H1 (cell line): ENCODE data around the gene SPATA33. TPM values are rescaled to one million over a fixed set of nuclear protein-coding genes. Genes with fewer than 3 reads are reported as not detected.

ENCODE experiments used
- CTCF ChIA-PET: fragments of 300-600 bp; sonication (Branson Sonifier 250); formaldehyde crosslinking; loops from one replicate; lab custom pipeline; 2021; ENCODE audit not compliant: partially characterized antibody; lab: Charles Lee
- POLR2A ChIA-PET: fragments of 300-600 bp; sonication (Branson Sonifier 250); formaldehyde crosslinking; loops from one replicate; lab custom pipeline; 2021; ENCODE audit warnings: inconsistent platforms; ENCODE audit not compliant: partially characterized antibody; lab: Charles Lee
- DNase-seq, 2 experiments: peaks; one replicate each; pipeline versions ENCODE4 v3.0.0 to v3.0.0-alpha.2; 2010 to 2022; ENCODE audit warnings: low spot score in 2 of 2, low read depth in 1 of 2, mixed read lengths in 1 of 2
- FAIRE-seq: peaks from 2 replicates; lab custom pipeline; 2011; peaks lifted over from hg19 to GRCh38; lab: Jason Lieb, UNC
- H2AFZ ChIP-seq: 2 replicates; pipeline ENCODE4 v1.8.1; 2012; ENCODE audit warnings: low read length, inconsistent platforms
- H2AK5ac ChIP-seq: 2 replicates; pipeline ENCODE4 v1.6.1; 2013; ENCODE audit warnings: low read depth, low read length
- H2BK120ac ChIP-seq: replicated peaks from 2 replicates; pipeline ENCODE3; 2013; ENCODE audit warnings: low read depth, low read length, inconsistent platforms
- H2BK12ac ChIP-seq: 2 replicates; pipeline ENCODE4 v1.6.1; 2013; ENCODE audit warnings: low read depth, low read length
- H2BK15ac ChIP-seq: 2 replicates; pipeline ENCODE4 v1.6.1; 2013; ENCODE audit warnings: low read length
- H2BK20ac ChIP-seq: 2 replicates; pipeline ENCODE4 v1.6.1; 2013; ENCODE audit warnings: low read length
- H2BK5ac ChIP-seq: 2 replicates; pipeline ENCODE4 v1.6.1; 2013; ENCODE audit warnings: low read depth, low read length
- H3K14ac ChIP-seq: 2 replicates; pipeline ENCODE4 v1.6.1; 2013; ENCODE audit warnings: inconsistent platforms; ENCODE audit not compliant: insufficient read length
- H3K18ac ChIP-seq: 2 replicates; pipeline ENCODE4 v1.6.1; 2013; ENCODE audit warnings: low read length; ENCODE audit errors: extremely low read depth
- H3K23ac ChIP-seq: 2 replicates; pipeline ENCODE4 v1.6.1; 2013; ENCODE audit warnings: inconsistent platforms; ENCODE audit not compliant: insufficient read length
- H3K23me2 ChIP-seq: 2 replicates; pipeline ENCODE4 v1.6.1; 2013; ENCODE audit warnings: low read depth, low read length
- H3K27ac ChIP-seq: 2 replicates; pipeline ENCODE4 v1.6.1; 2011; ENCODE audit warnings: low read depth, low read length, inconsistent platforms
- H3K27me3 ChIP-seq, 4 experiments: replicated peaks in 1 of 4; 1 replicate in 1 of 4; 2 replicates in 3 of 4; pipeline versions ENCODE4 v1.6.1 to v1.8.1; 2011 to 2013; ENCODE audit warnings: low read length in 3 of 4, mild to moderate bottlenecking in 3 of 4, inconsistent platforms in 2 of 4, mixed read lengths in 2 of 4, moderate library complexity in 1 of 4; ENCODE audit not compliant: control insufficient read depth in 3 of 4, insufficient read depth in 3 of 4; ENCODE audit errors: extremely low read depth in 1 of 4
- H3K36me3 ChIP-seq, 4 experiments: 2 replicates each; pipeline versions ENCODE4 v1.6.1 to v1.8.1; 2011 to 2013; ENCODE audit warnings: mild to moderate bottlenecking in 4 of 4, low read length in 3 of 4, moderate library complexity in 2 of 4, control low read depth in 1 of 4, inconsistent platforms in 1 of 4; ENCODE audit not compliant: insufficient read depth in 4 of 4, control insufficient read depth in 2 of 4
- H3K4ac ChIP-seq: replicated peaks from 2 replicates; pipeline ENCODE3; 2013; ENCODE audit warnings: low read length, low read depth, mixed read lengths, inconsistent platforms; ENCODE audit not compliant: insufficient read length
- H3K4me1 ChIP-seq, 4 experiments: replicated peaks in 1 of 4; 1 replicate in 1 of 4; 2 replicates in 3 of 4; pipeline versions ENCODE4 v1.6.1 to v1.8.1; 2011 to 2013; ENCODE audit warnings: low read length in 3 of 4, inconsistent platforms in 2 of 4, mixed read lengths in 1 of 4; ENCODE audit not compliant: insufficient read depth in 4 of 4, control insufficient read depth in 3 of 4
- H3K4me2 ChIP-seq, 2 experiments: 2 replicates each; pipeline versions ENCODE4 v1.6.1 to v1.8.1; 2011 to 2013; ENCODE audit warnings: low read depth in 2 of 2, low read length in 2 of 2, control low read depth in 1 of 2, inconsistent platforms in 1 of 2, mild to moderate bottlenecking in 1 of 2; ENCODE audit not compliant: insufficient read depth in 1 of 2
- H3K4me3 ChIP-seq, 4 experiments: fragments of 200-600, 300-600 bp in 1 of 4; sonication (generic), shearing (Covaris generic), sonication (Bioruptor Twin) in 1 of 4; 2 replicates each; pipeline versions ENCODE4 v1.5.1 to v1.8.1; 2011 to 2016; ENCODE audit warnings: low read length in 4 of 4, low read depth in 3 of 4, control low read depth in 2 of 4, inconsistent platforms in 2 of 4, mild to moderate bottlenecking in 2 of 4, mixed read lengths in 1 of 4, moderate library complexity in 1 of 4; ENCODE audit not compliant: insufficient read depth in 2 of 4; ENCODE audit errors: extremely low read depth in 1 of 4
- H3K56ac ChIP-seq: replicated peaks from 2 replicates; pipeline ENCODE3; 2013; ENCODE audit warnings: low read depth, mild to moderate bottlenecking, mixed read lengths, low read length, inconsistent platforms; ENCODE audit not compliant: insufficient read length
- H3K79me1 ChIP-seq: 2 replicates; pipeline ENCODE4 v1.6.1; 2013; ENCODE audit warnings: low read depth, low read length, control low read depth
- H3K79me2 ChIP-seq, 2 experiments: 2 replicates each; pipeline versions ENCODE4 v1.6.1 to v1.8.1; 2012 to 2013; ENCODE audit warnings: low read length in 2 of 2, mild to moderate bottlenecking in 2 of 2, inconsistent platforms in 1 of 2; ENCODE audit not compliant: insufficient read depth in 2 of 2, control insufficient read depth in 1 of 2
- H3K9ac ChIP-seq, 4 experiments: replicated peaks in 1 of 4; 1 replicate in 1 of 4; 2 replicates in 3 of 4; pipeline versions ENCODE4 v1.6.1 to v1.8.1; 2011 to 2013; ENCODE audit warnings: low read depth in 3 of 4, low read length in 3 of 4, control low read depth in 2 of 4, mild to moderate bottlenecking in 2 of 4, moderate library complexity in 2 of 4, inconsistent platforms in 1 of 4; ENCODE audit errors: extremely low read depth in 1 of 4
- H3K9me3 ChIP-seq, 2 experiments: 2 replicates each; pipeline versions ENCODE4 v1.6.1 to v1.8.1; 2012 to 2013; ENCODE audit warnings: mild to moderate bottlenecking in 2 of 2, moderate library complexity in 2 of 2, control low read depth in 1 of 2, inconsistent platforms in 1 of 2, low read depth in 1 of 2, low read length in 1 of 2, mixed read lengths in 1 of 2; ENCODE audit not compliant: insufficient read depth in 2 of 2
- H4K20me1 ChIP-seq, 2 experiments: replicated peaks in 1 of 2; 2 replicates each; pipeline versions ENCODE3 to v1.8.1; 2011 to 2013; ENCODE audit warnings: inconsistent platforms in 2 of 2, low read length in 2 of 2, mild to moderate bottlenecking in 1 of 2; ENCODE audit not compliant: insufficient read depth in 2 of 2, control insufficient read depth in 1 of 2
- H4K5ac ChIP-seq: 2 replicates; pipeline ENCODE4 v1.6.1; 2013; ENCODE audit warnings: low read length, low read depth, mixed read lengths, inconsistent platforms; ENCODE audit not compliant: insufficient read length
- H4K8ac ChIP-seq: 2 replicates; pipeline ENCODE4 v1.8.0; 2013; ENCODE audit warnings: mild to moderate bottlenecking, moderate library complexity, low read length, inconsistent platforms; ENCODE audit not compliant: insufficient read depth; ENCODE audit errors: extremely low read depth
- H4K91ac ChIP-seq: replicated peaks from 2 replicates; pipeline ENCODE3; 2013; ENCODE audit warnings: low read length, mixed read lengths, inconsistent platforms; ENCODE audit not compliant: insufficient read length
- CTBP2 ChIP-seq: IDR thresholded peaks from 2 replicates; pipeline ENCODE4 v1.7.0; 2011; ENCODE audit warnings: borderline replicate concordance, mild to moderate bottlenecking, moderate library complexity, mixed read lengths, low read length; ENCODE audit not compliant: insufficient read depth, insufficient read length
- JUND ChIP-seq: IDR thresholded peaks from 2 replicates; pipeline ENCODE4 v1.6.1; 2011; ENCODE audit warnings: mild to moderate bottlenecking, improper control_type of control experiment, low read length
- POLR2AphosphoS5 ChIP-seq: IDR thresholded peaks from 2 replicates; pipeline ENCODE4 v1.6.1; 2011; ENCODE audit warnings: low read depth, low read length
- WGBS, 2 experiments: shearing (Covaris generic) in 1 of 2; methylation state at CpG; one replicate each; pipeline versions ENCODE4 v1.1.6 to v1.1.7; 2013 to 2015; ENCODE audit warnings: low lambda C conversion rate in 2 of 2, mixed read lengths in 2 of 2, inconsistent platforms in 1 of 2, low coverage in 1 of 2, missing lambda C conversion rate in 1 of 2; ENCODE audit not compliant: insufficient replicate concordance in 2 of 2, insufficient coverage in 1 of 2, insufficient read length in 1 of 2; ENCODE audit errors: extremely low coverage in 1 of 2, missing lambda C conversion rate in 1 of 2; 5-methylcytosine and 5-hydroxymethylcytosine counted together
- polyA plus RNA-seq, 7 experiments: library from polyadenylated mRNA; depleted of rRNA in 3 of 7; stranded (reverse) in 5 of 7; unstranded in 2 of 7; fragments of >200 nt in 5 of 7; fragments of 200-250 nt in 2 of 7; gene quantifications; 1 replicate in 5 of 7; 2 replicates in 1 of 7; 4 replicates in 1 of 7; pipeline versions ENCODE4 v1.2.1 to v1.2.3, GENCODE V29; 2011 to 2013; ENCODE audit warnings: missing spikeins in 2 of 7, mixed read lengths in 2 of 7
- total RNA-seq: library from RNA; stranded (reverse); fragmentation: NEBNext Ultra II Directional; extraction: Animal tissue kit (Norgen Biotek cat#: 25700); gene quantifications from 2 replicates; pipeline ENCODE4 v1.2.1, GENCODE V29; 2021

The SPATA33 gene
- total and polyA plus RNA-seq, 2 of the 8 experiments (the other 6 are each of a cell fraction or from before 2014, with no cell fraction given), result 5.4 to 16.9 TPM

DNA sequence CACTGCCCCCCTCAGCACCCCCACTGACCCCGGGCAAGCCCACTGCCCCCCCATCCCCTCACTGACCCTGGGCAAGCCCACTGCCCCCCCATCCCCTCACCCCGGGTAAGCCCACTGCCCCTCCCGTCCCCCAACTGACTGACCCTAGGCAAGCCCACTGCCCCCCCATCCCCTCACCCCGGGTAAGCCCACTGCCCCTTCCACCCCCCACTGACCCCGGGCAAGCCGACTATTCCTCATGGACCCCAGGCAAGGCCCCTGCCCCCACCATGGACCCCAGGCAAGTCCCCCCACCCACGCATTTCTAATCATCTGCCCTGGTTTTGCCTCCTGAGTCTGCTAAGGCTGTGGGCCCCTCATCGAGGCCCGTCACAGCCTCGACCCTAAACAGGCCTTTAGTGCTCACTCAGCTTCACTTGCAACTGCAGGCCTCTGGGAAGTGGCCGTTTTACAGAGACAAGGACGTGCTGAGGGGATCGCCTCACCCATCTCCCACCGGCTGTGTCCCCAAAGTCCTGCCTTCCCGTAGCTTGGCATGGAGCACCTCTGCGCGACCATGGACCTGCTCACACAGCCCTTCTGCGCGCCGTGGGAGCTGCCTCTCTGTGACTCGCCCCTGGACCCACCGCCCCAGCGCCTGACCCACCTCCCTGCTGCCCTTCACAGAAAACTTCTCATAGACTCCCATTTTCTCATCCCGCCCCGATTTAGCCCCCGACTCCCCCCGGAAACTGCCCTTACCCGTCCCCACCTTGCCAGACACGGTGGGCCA, 59.5 kb downstream of the SPATA33 start:
- POLR2A ChIA-PET, result interaction anchor here (0.6 to 16.7 kb wide), 10 partner anchors 8 to 112 kb away, joined by 3 to 193 read pairs (median 4); partner anchors contain the start of genes CDK10, SPATA2L and SPIRE2
- no peak overlapping the region for H2BK12ac ChIP-seq
- H3K27me3 ChIP-seq, result peaks cover 1 to 29% (median 22%) of the 10 kb centered on the region in 4 experiments
- WGBS, 2 experiments, result 94% methylated on average over 21 of the region's 29 CpGs; no CpG with 5 or more reads in 1 of the 2 experiments
- H4K20me1 ChIP-seq, result peaks cover 9 to 18% of the 10 kb centered on the region in 2 experiments
- H2BK15ac ChIP-seq, result no peak overlapping the region
- DNase-seq (no peak), FAIRE-seq (no peak)
- no peak overlapping the region for H4K91ac ChIP-seq
- peaks cover 0 to 9% (median 2%) of the 10 kb centered on the region in 4 experiments; a peak in 5 of 7 replicates for H3K4me1 ChIP-seq
- H3K4me3 ChIP-seq, result no peak overlapping the region
- H2AFZ ChIP-seq, result no peak overlapping the region
- H3K23ac ChIP-seq, result no peak overlapping the region
- H3K9me3 ChIP-seq, result no peaks in the 10 kb centered on the region
- H3K79me1 ChIP-seq, result 0 out of 2 replicates have a peak, but pooled peaks cover 2% of the 10 kb centered on the region
- no peak overlapping the region for H3K4me2 ChIP-seq
- H3K27ac ChIP-seq, result no peak overlapping the region
- peaks cover 12% of the 10 kb centered on the region for H3K23me2 ChIP-seq
- TF ChIP-seq CTBP2 (no peak), POLR2AphosphoS5 (0 out of 2 replicates have a peak, but pooled peaks have one; percentile 8), JUND (no peak)
- no peak overlapping the region for H2BK5ac ChIP-seq
- no peak overlapping the region for H3K56ac ChIP-seq
- H2BK120ac ChIP-seq, result no peak overlapping the region
- H4K5ac ChIP-seq, result no peak overlapping the region
- H3K14ac ChIP-seq, result no peak overlapping the region
- H2AK5ac ChIP-seq, result no peak overlapping the region
- H3K4ac ChIP-seq, result no peak overlapping the region
- H4K8ac ChIP-seq, result no peak overlapping the region
- H3K18ac ChIP-seq, result no peak overlapping the region
- CTCF ChIA-PET, result interaction anchor here (0.6 to 1.7 kb wide), 8 partner anchors 9 to 145 kb away, joined by 3 to 10 read pairs (median 4); no protein-coding TSS in a partner anchor
- no peaks in the 10 kb centered on the region for H3K79me2 ChIP-seq
- no peak overlapping the region for H2BK20ac ChIP-seq
- no peak overlapping the region for H3K9ac ChIP-seq
- H3K36me3 ChIP-seq, result peaks cover 0 to 10% (median 5%) of the 10 kb centered on the region in 4 experiments; a peak in 3 of 8 replicates
